ENCODE measurements around the gene DRD4. TPM values are rescaled to one million over a fixed set of nuclear protein-coding genes. Genes with fewer than 3 reads are reported as not detected.

DRD4 gene
- total RNA-seq, 1 donor from 2014 or later = 0.08 TPM

Other genes with a start within 250 kb of the DRD4 start
- 23.9 and 24.9 TPM in 2 replicates for gene PKP3, start 243.1 kb upstream of the DRD4 start, total RNA-seq
- 98.4 and 113 TPM in 2 replicates for gene SIGIRR, start 222.3 kb upstream of the DRD4 start, total RNA-seq
- gene ANO9, start 195.3 kb upstream of the DRD4 start, total RNA-seq = 18.4 and 19.7 TPM in 2 replicates
- gene PTDSS2, start 187.0 kb upstream of the DRD4 start, total RNA-seq = 81.1 and 96.3 TPM in 2 replicates
- 229 and 251 TPM in 2 replicates for gene RNH1, start 130.0 kb upstream of the DRD4 start, total RNA-seq
- gene HRAS, start 101.7 kb upstream of the DRD4 start, total RNA-seq = 83.7 and 96.1 TPM in 2 replicates
- gene LRRC56, start 99.7 kb upstream of the DRD4 start, total RNA-seq = 1.6 and 1.9 TPM in 2 replicates
- gene LMNTD2, start 76.5 kb upstream of the DRD4 start, total RNA-seq = 1.9 and 4.7 TPM in 2 replicates
- gene RASSF7, start 76.3 kb upstream of the DRD4 start, total RNA-seq = 72.5 and 91.7 TPM in 2 replicates
- 32.5 and 33.0 TPM in 2 replicates for gene PHRF1, start 60.8 kb upstream of the DRD4 start, total RNA-seq
- 60.2 and 78.7 TPM in 2 replicates for gene IRF7, start 21.3 kb upstream of the DRD4 start, total RNA-seq
- 0.92 TPM in 1 of 2 replicates, not detected in the other for gene CDHR5, start 12.3 kb upstream of the DRD4 start, total RNA-seq
- 2.1 TPM in 1 of 2 replicates, not detected in the other for gene SCT, start 10.1 kb upstream of the DRD4 start, total RNA-seq
- 56.5 and 63.0 TPM in 2 replicates for gene DEAF1, start 58.0 kb downstream of the DRD4 start, total RNA-seq
- gene TMEM80, start 58.5 kb downstream of the DRD4 start, total RNA-seq = 22.7 and 28.5 TPM in 2 replicates
- 119 and 143 TPM in 2 replicates for gene EPS8L2, start 69.0 kb downstream of the DRD4 start, total RNA-seq
- gene TALDO1, start 110.2 kb downstream of the DRD4 start, total RNA-seq = 201 and 207 TPM in 2 replicates
- 27.6 and 54.9 TPM in 2 replicates for gene GATD1, start 140.2 kb downstream of the DRD4 start, total RNA-seq
- gene CEND1, start 152.8 kb downstream of the DRD4 start, total RNA-seq = 0.25 TPM in 1 of 2 replicates, not detected in the other
- 17.1 and 19.8 TPM in 2 replicates for gene SLC25A22, start 161.0 kb downstream of the DRD4 start, total RNA-seq
- gene PIDD1, start 168.0 kb downstream of the DRD4 start, total RNA-seq = 31.1 and 36.2 TPM in 2 replicates
- 708 and 1,183 TPM in 2 replicates for gene RPLP2, start 172.7 kb downstream of the DRD4 start, total RNA-seq
- 27.5 and 46.0 TPM in 2 replicates for gene PNPLA2, start 181.6 kb downstream of the DRD4 start, total RNA-seq
- gene CRACR2B, start 190.7 kb downstream of the DRD4 start, total RNA-seq = 18.3 and 19.7 TPM in 2 replicates
- 644 and 669 TPM in 2 replicates for gene CD151, start 195.7 kb downstream of the DRD4 start, total RNA-seq
- gene POLR2L, start 205.3 kb downstream of the DRD4 start, total RNA-seq = 42.0 and 45.1 TPM in 2 replicates
- 77.5 and 77.9 TPM in 2 replicates for gene TSPAN4, start 205.6 kb downstream of the DRD4 start, total RNA-seq